GM08714 (cell line): Measurements from ENCODE around the gene CWH43.
"Not testable (repeated sequence)": the region's sequence is repeated elsewhere in the genome, so short reads cannot be mapped to it uniquely, and the experiment has no call there.

ENCODE experiments used
- H3K4me3 ChIP-seq: fragments of 200-500 bp; sonication (Bioruptor generic); 2 replicates; pipeline ENCODE4 v1.5.1; 2014; ENCODE audit warnings: mild to moderate bottlenecking, low read length, inconsistent platforms
- ZNF274 ChIP-seq: IDR thresholded peaks from 2 replicates; pipeline ENCODE4 v1.6.1; 2012; ENCODE audit warnings: mild to moderate bottlenecking, low read depth, low read length

CWH43 gene

GRCh38 chr4:48962636-48963035 is 23.4 kb upstream of the CWH43 start:
- no peak for TF ChIP-seq ZNF274
- no peak overlapping the region for H3K4me3 ChIP-seq

- TF ChIP-seq ZNF274, result no peak
- H3K4me3 ChIP-seq, result no peak overlapping the region
These were observed 22.9 kb upstream of the CWH43 start for GRCh38 chr4:48963042-48963679.

GRCh38 chr4:48967101-48967500 is 19.0 kb upstream of the CWH43 start:
- no peak for TF ChIP-seq ZNF274

GRCh38 chr4:48967631-48968030 is 18.4 kb upstream of the CWH43 start:
- TF ChIP-seq ZNF274, result no peak
- H3K4me3 ChIP-seq, result no peak overlapping the region

More at GRCh38 chr4:48967101-48967500, 19.0 kb upstream of the CWH43 start:
- H3K4me3 ChIP-seq, result no peak overlapping the region

- no peak for TF ChIP-seq ZNF274
- H3K4me3 ChIP-seq, result no peak overlapping the region
These were observed 17.3 kb upstream of the CWH43 start for GRCh38 chr4:48968814-48969213.

GRCh38 chr4:48970471-48970921 is 15.6 kb upstream of the CWH43 start:
- no peak for TF ChIP-seq ZNF274
- no peak overlapping the region for H3K4me3 ChIP-seq

- no peak overlapping the region for H3K4me3 ChIP-seq
- no peak for TF ChIP-seq ZNF274
These were observed 11.0 kb upstream of the CWH43 start for GRCh38 chr4:48974979-48975640.

- no peak for TF ChIP-seq ZNF274
- H3K4me3 ChIP-seq, result no peak overlapping the region
These were observed 10.0 kb upstream of the CWH43 start for GRCh38 chr4:48976041-48976440.

- TF ChIP-seq ZNF274, result no peak
- no peak overlapping the region for H3K4me3 ChIP-seq
These were observed 6.0 kb upstream of the CWH43 start for GRCh38 chr4:48979914-48980579.

GRCh38 chr4:48984005-48984404 is 2.1 kb upstream of the CWH43 start:
- not testable (repeated sequence) for H3K4me3 ChIP-seq

GRCh38 chr4:48985602-48985975 is 486 bp upstream of the CWH43 start:
- no peak for TF ChIP-seq ZNF274
- H3K4me3 ChIP-seq, result no peak overlapping the region

GRCh38 chr4:48986654-48987164 is 634 bp downstream of the CWH43 start:
- H3K4me3 ChIP-seq, result no peak overlapping the region
- no peak for TF ChIP-seq ZNF274

GRCh38 chr4:48989461-48990203 is 3.6 kb downstream of the CWH43 start:
- H3K4me3 ChIP-seq, result no peak overlapping the region
- no peak for TF ChIP-seq ZNF274

GRCh38 chr4:48991357-48991756 is 5.3 kb downstream of the CWH43 start:
- TF ChIP-seq ZNF274, result no peak
- H3K4me3 ChIP-seq, result no peak overlapping the region
